ENCODE measurements around the gene CRYM.
A peak's percentile ranks its signal among the peaks of the same experiment; 100 is the strongest.

Gene CRYM

DNA sequence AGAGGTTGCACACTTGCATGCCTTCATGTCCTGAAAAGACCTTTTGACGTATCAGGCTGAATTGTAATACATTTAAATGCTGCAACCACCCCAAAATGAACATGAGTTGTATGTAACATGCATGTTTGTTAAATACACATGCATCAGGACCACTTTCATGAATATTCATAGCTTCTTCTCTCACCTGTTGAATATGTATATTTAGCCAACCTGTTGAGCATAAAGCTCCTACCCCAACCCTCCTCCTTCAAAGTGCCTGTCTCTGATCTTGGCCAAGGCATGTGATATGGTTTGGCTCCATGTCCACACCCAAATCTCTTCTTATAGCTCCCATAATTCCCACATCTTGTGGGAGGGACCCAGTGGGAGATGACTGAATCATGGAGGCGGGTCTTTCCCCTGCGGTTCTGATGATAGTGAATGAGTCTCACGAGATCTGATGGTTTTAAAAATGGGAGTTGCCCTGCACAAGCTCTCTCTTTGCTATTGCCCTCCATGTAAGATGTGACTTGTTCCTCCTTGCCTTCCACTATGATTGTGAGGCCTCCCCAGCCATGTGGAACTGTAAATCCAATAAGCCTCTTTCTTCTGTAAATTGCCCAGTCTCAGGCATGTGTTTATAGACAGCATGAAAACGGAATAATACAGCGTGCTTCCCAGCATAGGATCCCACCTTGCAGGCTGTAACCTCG is 3.8 kb upstream of the CRYM start:
- H3K4me1 Mint-ChIP-seq = no peaks in the 10 kb centered on the region
- no peak overlapping the region for H3K4me3 Mint-ChIP-seq
- peaks cover 81% of the 10 kb centered on the region for H3K27me3 Mint-ChIP-seq (ENCODE audit: low read depth)
- no peaks in the 10 kb centered on the region for H3K36me3 Mint-ChIP-seq (ENCODE audit: low read depth)
- TF ChIP-seq, protein P1, sequence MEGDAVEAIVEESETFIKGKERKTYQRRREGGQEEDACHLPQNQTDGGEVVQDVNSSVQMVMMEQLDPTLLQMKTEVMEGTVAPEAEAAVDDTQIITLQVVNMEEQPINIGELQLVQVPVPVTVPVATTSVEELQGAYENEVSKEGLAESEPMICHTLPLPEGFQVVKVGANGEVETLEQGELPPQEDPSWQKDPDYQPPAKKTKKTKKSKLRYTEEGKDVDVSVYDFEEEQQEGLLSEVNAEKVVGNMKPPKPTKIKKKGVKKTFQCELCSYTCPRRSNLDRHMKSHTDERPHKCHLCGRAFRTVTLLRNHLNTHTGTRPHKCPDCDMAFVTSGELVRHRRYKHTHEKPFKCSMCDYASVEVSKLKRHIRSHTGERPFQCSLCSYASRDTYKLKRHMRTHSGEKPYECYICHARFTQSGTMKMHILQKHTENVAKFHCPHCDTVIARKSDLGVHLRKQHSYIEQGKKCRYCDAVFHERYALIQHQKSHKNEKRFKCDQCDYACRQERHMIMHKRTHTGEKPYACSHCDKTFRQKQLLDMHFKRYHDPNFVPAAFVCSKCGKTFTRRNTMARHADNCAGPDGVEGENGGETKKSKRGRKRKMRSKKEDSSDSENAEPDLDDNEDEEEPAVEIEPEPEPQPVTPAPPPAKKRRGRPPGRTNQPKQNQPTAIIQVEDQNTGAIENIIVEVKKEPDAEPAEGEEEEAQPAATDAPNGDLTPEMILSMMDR (IDR thresholded peaks at IDR 0.05; ENCODE audit: unreplicated experiment in 3 of 3) = no peak
- H3K9me3 Mint-ChIP-seq = peaks cover 2% of the 10 kb centered on the region
- H3K27ac Mint-ChIP-seq = no peak overlapping the region

DNA sequence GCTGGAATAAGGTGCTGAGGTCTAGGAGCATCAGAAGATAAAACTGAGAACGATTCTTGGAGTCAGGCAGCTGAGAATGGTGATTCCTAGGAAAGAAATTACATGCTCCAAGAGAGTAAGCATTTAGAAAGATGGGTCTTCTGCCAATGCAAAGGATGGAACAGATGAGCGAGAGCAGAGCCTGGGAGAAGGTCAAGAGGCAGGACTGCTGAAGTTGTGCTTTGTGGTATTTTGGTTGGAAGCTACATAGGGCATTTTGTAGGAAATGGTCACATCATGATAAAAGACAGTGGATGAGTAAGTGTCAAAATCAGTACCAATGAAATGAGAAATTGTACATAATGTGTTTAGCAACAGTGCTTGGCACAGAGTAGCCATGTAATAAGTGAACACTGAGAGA is 1.4 kb upstream of the CRYM start:
- Mint-ChIP-seq H3K9me3 (peaks cover 2% of the 10 kb centered on the region), H3K4me1 (no peaks in the 10 kb centered on the region), H3K27me3 (ENCODE audit: low read depth) (peaks cover 91% of the 10 kb centered on the region), H3K36me3 (ENCODE audit: low read depth) (no peaks in the 10 kb centered on the region), H3K4me3 (no peak overlapping the region), H3K27ac (no peak overlapping the region)
- TF ChIP-seq, protein P1 (IDR thresholded peaks at IDR 0.05; ENCODE audit: unreplicated experiment in 3 of 3) = no peak

DNA sequence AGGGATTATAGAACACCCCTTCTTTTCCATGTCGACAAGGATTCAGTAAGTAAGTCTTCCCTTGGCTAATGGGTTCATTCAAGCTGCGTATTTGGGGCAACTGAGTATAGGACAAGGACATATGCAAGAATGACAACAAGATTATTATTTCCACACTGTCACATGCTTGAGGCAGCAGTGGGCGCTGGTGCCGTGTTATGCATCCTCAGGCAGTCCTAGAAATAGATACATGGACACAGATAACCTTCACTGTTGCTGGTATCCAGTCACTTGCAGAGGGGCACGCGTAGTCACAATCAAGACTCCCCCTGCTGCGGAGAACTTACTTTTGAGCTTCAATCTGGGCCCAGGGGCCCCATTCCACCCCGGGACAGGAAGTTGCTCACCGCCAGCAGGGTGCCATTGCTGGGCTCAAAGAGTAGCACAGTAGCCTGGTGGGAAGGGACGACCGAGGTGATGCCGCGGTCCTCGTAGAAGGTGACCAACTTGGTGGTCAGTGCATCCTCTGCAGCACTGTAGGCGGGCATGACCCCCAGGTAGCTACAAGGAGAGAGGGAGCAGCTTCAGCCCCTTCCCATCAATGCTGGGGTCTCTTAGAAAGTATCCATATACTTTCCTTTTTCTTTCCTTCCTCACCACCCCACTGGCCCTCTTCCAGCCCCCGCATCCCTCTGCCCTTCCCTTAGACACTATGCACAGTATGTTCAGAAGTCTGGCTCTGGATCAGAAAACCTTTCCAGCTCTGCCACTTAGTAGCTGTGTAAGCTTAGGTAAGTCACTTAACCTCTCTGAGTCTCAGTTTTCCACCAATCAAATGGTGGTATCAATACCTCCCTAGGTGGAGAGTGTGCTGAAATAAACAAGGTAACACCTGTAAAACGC is 804 bp downstream of the CRYM start:
- no peaks in the 10 kb centered on the region for H3K36me3 Mint-ChIP-seq (ENCODE audit: low read depth)
- H3K27ac Mint-ChIP-seq = no peak overlapping the region
- H3K4me1 Mint-ChIP-seq = no peaks in the 10 kb centered on the region
- H3K4me3 Mint-ChIP-seq = peak overlapping the region; percentile 78 to 83 (median 82)
- TF ChIP-seq, protein P1 (IDR thresholded peaks at IDR 0.05; ENCODE audit: unreplicated experiment in 3 of 3) = no peak
- no peaks in the 10 kb centered on the region for H3K9me3 Mint-ChIP-seq
- peaks cover 79% of the 10 kb centered on the region for H3K27me3 Mint-ChIP-seq (ENCODE audit: low read depth)

- Mint-ChIP-seq H3K4me3 (no peak overlapping the region), H3K9me3 (no peaks in the 10 kb centered on the region), H3K27me3 (ENCODE audit: low read depth) (peaks cover 68% of the 10 kb centered on the region), H3K36me3 (ENCODE audit: low read depth) (no peaks in the 10 kb centered on the region), H3K27ac (no peak overlapping the region), H3K4me1 (no peaks in the 10 kb centered on the region)
- TF ChIP-seq, protein P1 (IDR thresholded peaks at IDR 0.05; ENCODE audit: unreplicated experiment in 3 of 3) = no peak
These were observed 2.0 kb downstream of the CRYM start for GRCh38 chr16:21276090-21276489.

GRCh38 chr16:21275529-21275928 is 2.6 kb downstream of the CRYM start:
- H3K4me1 Mint-ChIP-seq = no peaks in the 10 kb centered on the region
- H3K27ac Mint-ChIP-seq = no peak overlapping the region
- no peak overlapping the region for H3K4me3 Mint-ChIP-seq
- no peaks in the 10 kb centered on the region for H3K36me3 Mint-ChIP-seq (ENCODE audit: low read depth)
- no peaks in the 10 kb centered on the region for H3K9me3 Mint-ChIP-seq
- H3K27me3 Mint-ChIP-seq (ENCODE audit: low read depth) = peaks cover 68% of the 10 kb centered on the region
- TF ChIP-seq, protein P1 (IDR thresholded peaks at IDR 0.05; ENCODE audit: unreplicated experiment in 3 of 3) = no peak

All from nephron (organoid).